Body of pancreas (tissue), 4 donors: Measurements from ENCODE around the gene RAC2. TPM values are rescaled to one million over a fixed set of nuclear protein-coding genes. Genes with fewer than 3 reads are reported as not detected.

ENCODE experiments used
- ATAC-seq: fragments of 150-250 bp; one replicate; pipeline ENCODE4 v1.9.1; 2016
- DNase-seq, 4 donors: peaks; one replicate each; pipeline ENCODE4 v3.0.0-alpha.2; 2019
- H3K27ac ChIP-seq, 4 donors: fragments of 200-600 bp; sonication (generic); 1 replicate in 3 of 4; 2 replicates in 1 of 4; pipeline versions ENCODE4 v1.5.1 to v1.6.1; 2016 to 2019; ENCODE audit warnings: mild to moderate bottlenecking in 1 of 4, mixed read lengths in 1 of 4, moderate library complexity in 1 of 4
- H3K27me3 ChIP-seq, 2 donors: fragments of 200-600 bp; sonication (generic); one replicate each; pipeline ENCODE4 v1.6.0; 2016; ENCODE audit warnings: mild to moderate bottlenecking in 1 of 2
- H3K36me3 ChIP-seq, 2 donors: fragments of 200-600 bp; sonication (generic); replicated peaks in 1 of 2; 2 replicates each; pipeline ENCODE4 v1.5.1; 2016; ENCODE audit warnings: low read depth in 2 of 2; ENCODE audit not compliant: insufficient read depth in 1 of 2
- H3K4me1 ChIP-seq: fragments of 200-600 bp; sonication (generic); one replicate; pipeline ENCODE4 v1.6.0; 2016
- H3K4me3 ChIP-seq, 2 donors: fragments of 200-600 bp; sonication (generic); 1 replicate in 1 of 2; 2 replicates in 1 of 2; pipeline ENCODE4 v1.5.1; 2016 to 2019
- H3K9me3 ChIP-seq, 3 donors: fragments of 200-600 bp; sonication (generic); 1 replicate in 2 of 3; 2 replicates in 1 of 3; pipeline ENCODE4 v1.5.1; 2016
- POLR2A ChIP-seq, 3 donors: fragments of 450-650 bp; IDR thresholded peaks; one replicate each; pipeline ENCODE4 v1.6.1; 2016; ENCODE audit warnings: antibody characterized with exemption in 3 of 3, mild to moderate bottlenecking in 2 of 3
- WGBS, 2 donors: methylation state at CpG; one replicate each; pipeline ENCODE4 v1.1.5; 2017; 5-methylcytosine and 5-hydroxymethylcytosine counted together
- intact Hi-C: fragments of 100-400 bp; cut with DNase I; formaldehyde crosslinking; loops from one replicate; pipeline ENCODE4 v1.15.1; 2023
- total RNA-seq, 2 donors: library from RNA; depleted of rRNA; stranded (reverse); fragments of >200 nt; gene quantifications; one replicate each; pipeline ENCODE4 v1.1.0, GENCODE V29; 2016
- TF ChIP-seq, protein P1 (sequence below), 7 experiments: fragments of 450-650 bp in 4 of 7; fragments of 200-600 bp in 3 of 7; sonication (generic) in 3 of 7; IDR thresholded peaks; one replicate each; pipeline ENCODE4 v1.5.1; 2016 to 2019; ENCODE audit warnings: antibody characterized with exemption in 7 of 7

The RAC2 gene
- total RNA-seq, 2 donors from 2014 or later = 4.3 to 4.9 TPM

GRCh38 chr22:37184380-37184755, 59.7 kb downstream of the RAC2 start:
- no peak for TF ChIP-seq POLR2A (IDR thresholded peaks at IDR 0.05)
- TF ChIP-seq, protein P1, sequence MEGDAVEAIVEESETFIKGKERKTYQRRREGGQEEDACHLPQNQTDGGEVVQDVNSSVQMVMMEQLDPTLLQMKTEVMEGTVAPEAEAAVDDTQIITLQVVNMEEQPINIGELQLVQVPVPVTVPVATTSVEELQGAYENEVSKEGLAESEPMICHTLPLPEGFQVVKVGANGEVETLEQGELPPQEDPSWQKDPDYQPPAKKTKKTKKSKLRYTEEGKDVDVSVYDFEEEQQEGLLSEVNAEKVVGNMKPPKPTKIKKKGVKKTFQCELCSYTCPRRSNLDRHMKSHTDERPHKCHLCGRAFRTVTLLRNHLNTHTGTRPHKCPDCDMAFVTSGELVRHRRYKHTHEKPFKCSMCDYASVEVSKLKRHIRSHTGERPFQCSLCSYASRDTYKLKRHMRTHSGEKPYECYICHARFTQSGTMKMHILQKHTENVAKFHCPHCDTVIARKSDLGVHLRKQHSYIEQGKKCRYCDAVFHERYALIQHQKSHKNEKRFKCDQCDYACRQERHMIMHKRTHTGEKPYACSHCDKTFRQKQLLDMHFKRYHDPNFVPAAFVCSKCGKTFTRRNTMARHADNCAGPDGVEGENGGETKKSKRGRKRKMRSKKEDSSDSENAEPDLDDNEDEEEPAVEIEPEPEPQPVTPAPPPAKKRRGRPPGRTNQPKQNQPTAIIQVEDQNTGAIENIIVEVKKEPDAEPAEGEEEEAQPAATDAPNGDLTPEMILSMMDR (IDR thresholded peaks at IDR 0.05) = no peak
- DNase-seq (no peak), ATAC-seq (no peak)
- WGBS, 2 donors = 75 to 89% methylated on average over 2 to 12 of the region's 12 CpGs
- H3K9me3 ChIP-seq = no peaks in the 10 kb centered on the region
- H3K4me1 ChIP-seq = peaks cover 18% of the 10 kb centered on the region
- intact Hi-C loops = no loop called here
- H3K36me3 ChIP-seq = no peaks in the 10 kb centered on the region
- H3K27me3 ChIP-seq = no peaks in the 10 kb centered on the region
- H3K27ac ChIP-seq = no peak overlapping the region
- H3K4me3 ChIP-seq = no peak overlapping the region

DNA sequence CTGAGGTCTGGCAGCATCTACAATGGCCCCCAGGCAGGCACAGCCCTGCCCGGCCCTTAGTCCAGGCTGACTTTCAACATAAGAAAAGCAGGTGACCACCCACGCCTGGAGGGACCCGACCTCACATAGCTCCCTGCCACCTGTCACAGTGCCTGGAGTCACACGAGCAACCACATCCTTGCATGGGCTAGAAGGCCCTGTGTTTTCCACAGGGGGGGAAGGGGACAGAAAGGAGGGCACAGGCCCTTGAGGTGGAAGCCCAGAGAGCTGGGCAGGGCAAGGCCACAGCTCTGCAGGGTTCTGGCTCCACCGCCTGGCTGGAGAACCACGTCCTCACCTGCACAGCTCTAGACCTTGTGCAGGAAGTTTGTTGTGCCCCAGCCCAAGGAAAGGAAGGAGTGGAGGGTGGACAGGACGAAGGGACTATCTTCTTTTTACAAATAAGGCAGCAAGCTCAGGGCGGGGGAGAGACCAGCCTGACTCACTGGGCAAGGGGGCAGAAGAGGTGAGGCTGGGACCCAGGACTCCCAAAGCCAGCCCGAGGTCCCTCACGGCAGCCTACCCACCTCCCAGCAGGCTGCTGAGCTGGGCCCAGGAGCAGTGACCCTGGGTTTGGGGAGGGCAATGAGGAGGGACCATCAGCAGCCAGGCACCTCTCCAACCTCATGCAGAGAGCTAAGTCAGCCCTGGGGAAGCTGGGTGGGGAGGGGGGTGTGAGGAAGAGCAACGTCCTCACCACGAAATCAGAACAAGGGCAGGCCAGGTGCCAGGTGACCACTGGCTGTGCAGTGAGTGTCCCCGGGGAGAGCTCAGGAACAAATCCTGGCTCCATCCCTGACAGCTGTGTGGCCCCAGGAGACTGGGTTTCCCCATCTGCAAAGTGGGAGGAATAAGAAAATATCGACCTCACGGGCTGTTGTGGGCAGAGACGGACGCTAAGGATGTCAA, 60.4 kb downstream of the RAC2 start:
- H3K9me3 ChIP-seq = no peaks in the 10 kb centered on the region
- H3K27me3 ChIP-seq = no peaks in the 10 kb centered on the region
- intact Hi-C loops = no loop called here
- no peak overlapping the region for H3K27ac ChIP-seq
- peaks cover 19% of the 10 kb centered on the region for H3K4me1 ChIP-seq
- H3K4me3 ChIP-seq = no peak overlapping the region
- H3K36me3 ChIP-seq = no peaks in the 10 kb centered on the region
- TF ChIP-seq, protein P1 (IDR thresholded peaks at IDR 0.05) = no peak
- no peak for TF ChIP-seq POLR2A (IDR thresholded peaks at IDR 0.05)
- WGBS, 2 donors = 57 to 69% methylated on average over 11 to 17 of the region's 17 CpGs
- no peak for ATAC-seq
- no peak for DNase-seq

DNA sequence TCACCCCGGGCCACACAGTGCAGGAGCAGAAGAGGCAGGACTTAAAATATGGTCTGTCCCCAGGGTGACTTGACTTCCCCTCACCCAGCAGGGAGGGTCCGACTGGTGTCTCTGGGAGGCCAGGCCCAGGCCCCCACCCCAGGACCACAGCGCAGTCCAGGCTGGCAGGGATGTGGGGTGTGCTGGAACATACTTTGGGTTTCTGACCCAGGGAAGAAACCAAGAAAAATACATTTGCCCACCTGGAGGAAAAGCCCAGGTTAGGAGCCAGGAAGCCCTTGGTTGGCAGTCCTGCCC, 61.2 kb downstream of the RAC2 start:
- WGBS, 2 donors = 17 to 91% methylated on average over 1 to 3 of the region's 3 CpGs
- peaks cover 20% of the 10 kb centered on the region for H3K4me1 ChIP-seq

GRCh38 chr22:37182101-37182948, 61.7 kb downstream of the RAC2 start:
- no peak for DNase-seq
- TF ChIP-seq POLR2A (IDR thresholded peaks at IDR 0.05) = no peak
- TF ChIP-seq, protein P1 (IDR thresholded peaks at IDR 0.05) = no peak
- ATAC-seq = no peak
- Histone ChIP-seq H3K4me3 (no peak overlapping the region), H3K27ac (no peak overlapping the region), H3K9me3 (no peaks in the 10 kb centered on the region), H3K27me3 (no peaks in the 10 kb centered on the region), H3K4me1 (peaks cover 16% of the 10 kb centered on the region), H3K36me3 (no peaks in the 10 kb centered on the region)
- intact Hi-C loops = no loop called here
- WGBS, 2 donors = 85 to 89% methylated on average over 27 to 36 of the region's 37 CpGs

More for the DNA sequence above, 61.2 kb downstream of the RAC2 start:
- DNase-seq (no peak), ATAC-seq (no peak)
- Histone ChIP-seq H3K27me3 (no peaks in the 10 kb centered on the region), H3K27ac (no peak overlapping the region), H3K4me3 (no peak overlapping the region), H3K36me3 (no peaks in the 10 kb centered on the region), H3K9me3 (no peaks in the 10 kb centered on the region)
- TF ChIP-seq, protein P1 (IDR thresholded peaks at IDR 0.05) = no peak
- no peak for TF ChIP-seq POLR2A (IDR thresholded peaks at IDR 0.05)
- intact Hi-C loops = no loop called here
